ENCODE results near the gene RAB3GAP1. TPM values are rescaled to one million over a fixed set of nuclear protein-coding genes. Genes with fewer than 3 reads are reported as not detected.

Gene RAB3GAP1
- total RNA-seq, 4 donors from 2014 or later: 40.8 to 56.2 (median 47.3) TPM

GRCh38 chr2:135064149-135064548 lies 12.1 kb downstream of the RAB3GAP1 start:
- no peak for DNase-seq (ENCODE audit: low spot score in 2 of 2)
- no peaks in the 10 kb centered on the region for H3K27me3 ChIP-seq
- TF ChIP-seq EP300 (IDR thresholded peaks at IDR 0.05) (no peak), CTCF (IDR thresholded peaks at IDR 0.05) (no peak), POLR2A (IDR thresholded peaks at IDR 0.05) (no peak)
- H3K4me1 ChIP-seq: peaks cover 0 to 7% (median 0%) of the 10 kb centered on the region in 4 donors
- 88 to 93% methylated on average over 2 of the region's 2 CpGs for WGBS, 2 donors
- H3K36me3 ChIP-seq: peaks cover 0 to 41% (median 0%) of the 10 kb centered on the region in 3 donors
- no peak overlapping the region for H3K4me3 ChIP-seq
- H3K27ac ChIP-seq: no peak overlapping the region
- H3K9me3 ChIP-seq: no peaks in the 10 kb centered on the region

GRCh38 chr2:135066710-135067109 lies 14.6 kb downstream of the RAB3GAP1 start:
- Histone ChIP-seq H3K4me1 (peaks cover 0 to 5% (median 0%) of the 10 kb centered on the region in 4 donors), H3K9me3 (no peaks in the 10 kb centered on the region), H3K27me3 (no peaks in the 10 kb centered on the region), H3K36me3 (peaks cover 0 to 26% (median 0%) of the 10 kb centered on the region in 3 donors), H3K4me3 (no peak overlapping the region), H3K27ac (no peak overlapping the region)
- TF ChIP-seq POLR2A (IDR thresholded peaks at IDR 0.05) (no peak), EP300 (IDR thresholded peaks at IDR 0.05) (no peak), CTCF (IDR thresholded peaks at IDR 0.05) (no peak)
- WGBS, 2 donors: 61 to 76% methylated on average over 1 of the region's 1 CpG
- DNase-seq (ENCODE audit: low spot score in 2 of 2): no peak

GRCh38 chr2:135072125-135072997 lies 20.3 kb downstream of the RAB3GAP1 start:
- Histone ChIP-seq H3K4me3 (no peak overlapping the region), H3K27me3 (no peaks in the 10 kb centered on the region), H3K27ac (no peak overlapping the region), H3K4me1 (peaks cover 0 to 2% (median 0%) of the 10 kb centered on the region in 4 donors), H3K9me3 (peaks cover 0 to 4% (median 0%) of the 10 kb centered on the region in 4 donors), H3K36me3 (peaks cover 0 to 16% (median 0%) of the 10 kb centered on the region in 3 donors)
- no peak for DNase-seq (ENCODE audit: low spot score in 2 of 2)
- WGBS, 2 donors: 89 to 98% methylated on average over 3 of the region's 3 CpGs
- TF ChIP-seq POLR2A (IDR thresholded peaks at IDR 0.05) (no peak), CTCF (IDR thresholded peaks at IDR 0.05) (no peak), EP300 (IDR thresholded peaks at IDR 0.05) (no peak)

GRCh38 chr2:135074216-135074615 lies 22.1 kb downstream of the RAB3GAP1 start:
- H3K4me3 ChIP-seq: no peak overlapping the region
- no peak overlapping the region for H3K27ac ChIP-seq
- H3K36me3 ChIP-seq: peaks cover 0 to 24% (median 0%) of the 10 kb centered on the region in 3 donors
- no peak for TF ChIP-seq EP300 (IDR thresholded peaks at IDR 0.05)
- no peak for TF ChIP-seq POLR2A (IDR thresholded peaks at IDR 0.05)
- no peak for TF ChIP-seq CTCF (IDR thresholded peaks at IDR 0.05)
- 85 to 97% methylated on average over 3 of the region's 3 CpGs for WGBS, 2 donors
- H3K4me1 ChIP-seq: no peaks in the 10 kb centered on the region
- no peak for DNase-seq (ENCODE audit: low spot score in 2 of 2)
- H3K9me3 ChIP-seq: peaks cover 0 to 4% (median 0%) of the 10 kb centered on the region in 4 donors
- no peaks in the 10 kb centered on the region for H3K27me3 ChIP-seq

- no peak for DNase-seq (ENCODE audit: low spot score in 2 of 2)
- H3K9me3 ChIP-seq: peaks cover 0 to 4% (median 0%) of the 10 kb centered on the region in 4 donors
- TF ChIP-seq CTCF (IDR thresholded peaks at IDR 0.05) (no peak), POLR2A (IDR thresholded peaks at IDR 0.05) (no peak), EP300 (IDR thresholded peaks at IDR 0.05) (no peak)
- no peak overlapping the region for H3K4me3 ChIP-seq
- H3K27me3 ChIP-seq: no peaks in the 10 kb centered on the region
- WGBS, 2 donors: 98% methylated on average over 2 of the region's 2 CpGs
- H3K4me1 ChIP-seq: no peaks in the 10 kb centered on the region
- H3K27ac ChIP-seq: no peak overlapping the region
- peaks cover 0 to 24% (median 0%) of the 10 kb centered on the region in 3 donors for H3K36me3 ChIP-seq
These were observed 24.5 kb downstream of the RAB3GAP1 start for GRCh38 chr2:135076556-135076955.

All from tibial nerve (tissue), 4 donors.